ENCODE data around the gene INSIG1.

DNA sequence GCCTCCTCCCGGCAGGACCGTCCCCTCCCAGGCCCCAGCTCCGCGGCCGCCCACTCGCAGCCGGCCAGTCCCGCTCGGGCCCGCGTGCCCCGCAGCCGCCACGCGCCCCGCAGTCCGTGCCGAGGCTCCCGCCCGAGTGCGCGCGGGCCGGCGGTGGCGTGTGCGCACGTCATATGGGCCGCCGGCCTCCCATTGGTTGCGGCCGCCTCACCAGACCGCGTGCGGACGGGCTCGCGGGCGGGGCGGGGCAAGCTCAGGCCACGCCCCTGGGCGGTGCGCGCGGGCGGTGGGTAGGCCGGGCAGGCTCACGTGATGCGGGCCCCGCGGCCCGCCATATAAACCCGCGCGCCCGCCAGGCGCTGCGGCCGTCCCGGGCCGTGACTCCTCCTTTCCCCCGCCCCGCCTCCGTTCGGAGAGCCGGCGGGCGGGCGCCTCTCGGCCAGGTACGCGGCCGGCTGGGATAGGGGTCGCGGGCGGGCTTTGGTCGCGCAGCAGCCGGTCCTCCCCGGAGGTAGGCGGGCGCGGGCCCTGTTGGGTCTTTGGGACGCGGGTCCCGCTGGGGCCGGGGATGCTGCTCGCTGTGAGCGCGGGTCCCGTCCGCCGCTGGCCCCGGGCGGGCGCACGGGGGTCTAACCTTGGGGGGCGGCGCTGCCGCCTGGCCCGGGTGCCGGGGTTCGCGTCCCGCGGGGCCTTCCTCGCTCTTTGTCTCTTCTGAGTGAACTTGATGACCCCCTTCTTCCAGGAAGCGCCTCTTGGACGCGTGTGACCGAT is at the start of gene INSIG1:
- TF ChIP-seq CTCF (conservative IDR thresholded peaks at IDR 0.05; ENCODE audit: low read length): no peak
- TF ChIP-seq EZH2phosphoT487 (IDR thresholded peaks at IDR 0.05; ENCODE audit: borderline replicate concordance): no peak

Data from Loucy (cell line).